ENCODE measurements around the gene CCNE1. TPM values are rescaled to one million over a fixed set of nuclear protein-coding genes. Genes with fewer than 3 reads are reported as not detected.
"Not testable (repeated sequence)": the region's sequence is repeated elsewhere in the genome, so short reads cannot be mapped to it uniquely, and the experiment has no call there.

CCNE1 gene
- total and polyA plus RNA-seq, 2 donors: 3.4 to 8.2 TPM

GRCh38 chr19:29784598-29785223, 27.1 kb upstream of the CCNE1 start:
- Histone ChIP-seq H3K27ac (ENCODE audit: low read depth in 1 of 2, low read length in 1 of 2) (no peak overlapping the region), H3K9me3 (ENCODE audit: control insufficient read depth in 2 of 2, insufficient read depth in 1 of 2, low read length in 1 of 2) (peaks cover 0 to 1% of the 10 kb centered on the region in 2 donors), H3K27me3 (ENCODE audit: control insufficient read depth in 2 of 2, insufficient read depth in 1 of 2, low read length in 1 of 2) (no peaks in the 10 kb centered on the region), H3K4me3 (ENCODE audit: low read length in 2 of 2) (no peak overlapping the region), H3K4me1 (ENCODE audit: control insufficient read depth in 2 of 2, insufficient read depth in 2 of 2, low read length in 2 of 2) (no peaks in the 10 kb centered on the region), H3K36me3 (ENCODE audit: control insufficient read depth in 2 of 2, insufficient read depth in 2 of 2, low read length in 1 of 2) (no peaks in the 10 kb centered on the region)
- DNase-seq (ENCODE audit: low read depth in 6 of 9, low spot score in 9 of 9): no peak
- 76% methylated on average over 1 of the region's 1 CpG for WGBS

GRCh38 chr19:29785360-29785759, 26.4 kb upstream of the CCNE1 start:
- Histone ChIP-seq H3K36me3 (ENCODE audit: control insufficient read depth in 2 of 2, insufficient read depth in 2 of 2, low read length in 1 of 2) (no peaks in the 10 kb centered on the region), H3K4me3 (ENCODE audit: low read length in 2 of 2) (no peak overlapping the region), H3K27me3 (ENCODE audit: control insufficient read depth in 2 of 2, insufficient read depth in 1 of 2, low read length in 1 of 2) (no peaks in the 10 kb centered on the region), H3K4me1 (ENCODE audit: control insufficient read depth in 2 of 2, insufficient read depth in 2 of 2, low read length in 2 of 2) (no peaks in the 10 kb centered on the region), H3K9me3 (ENCODE audit: control insufficient read depth in 2 of 2, insufficient read depth in 1 of 2, low read length in 1 of 2) (peaks cover 0 to 1% of the 10 kb centered on the region in 2 donors), H3K27ac (ENCODE audit: low read depth in 1 of 2, low read length in 1 of 2) (no peak overlapping the region)
- WGBS: 93% methylated on average over 5 of the region's 5 CpGs
- no peak for DNase-seq (ENCODE audit: low read depth in 6 of 9, low spot score in 9 of 9)

DNA sequence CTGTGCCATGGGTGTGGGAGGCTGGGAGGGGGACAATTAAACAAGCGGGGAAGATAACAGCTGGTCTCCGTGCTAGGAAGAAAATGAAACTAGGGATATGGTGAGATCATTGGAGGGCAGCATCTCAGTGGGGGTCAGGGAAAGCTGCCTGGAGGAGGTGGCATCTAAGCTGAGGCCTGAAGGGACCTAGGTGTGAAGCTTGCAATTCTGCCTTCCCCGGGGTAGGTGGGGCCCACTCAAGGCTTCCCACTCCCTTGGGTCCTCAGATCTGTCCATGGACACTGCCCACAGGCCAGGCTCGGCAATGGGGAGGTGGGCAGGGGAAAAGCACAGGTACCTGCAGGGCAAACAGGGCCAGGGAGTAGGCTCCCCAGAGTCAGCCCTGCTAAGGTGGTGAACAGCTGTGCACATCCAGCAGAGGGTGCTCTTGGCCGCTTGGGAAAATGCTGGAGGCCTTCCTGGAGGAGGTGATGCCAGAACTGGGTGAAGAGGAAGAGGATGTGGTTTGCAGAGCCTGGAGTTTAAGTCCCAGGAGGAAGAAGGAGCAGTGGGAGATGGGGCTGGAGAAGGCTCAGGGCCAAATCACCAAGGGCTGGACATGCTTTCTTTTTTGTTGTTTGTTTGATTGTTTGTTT, 25.7 kb upstream of the CCNE1 start:
- no peaks in the 10 kb centered on the region for H3K4me1 ChIP-seq (ENCODE audit: control insufficient read depth in 2 of 2, insufficient read depth in 2 of 2, low read length in 2 of 2)
- 92% methylated on average over 5 of the region's 5 CpGs for WGBS
- no peak overlapping the region for H3K4me3 ChIP-seq (ENCODE audit: low read length in 2 of 2)
- H3K36me3 ChIP-seq (ENCODE audit: control insufficient read depth in 2 of 2, insufficient read depth in 2 of 2, low read length in 1 of 2): no peaks in the 10 kb centered on the region
- H3K27ac ChIP-seq (ENCODE audit: low read depth in 1 of 2, low read length in 1 of 2): no peak overlapping the region
- peaks cover 0 to 1% of the 10 kb centered on the region in 2 donors for H3K9me3 ChIP-seq (ENCODE audit: control insufficient read depth in 2 of 2, insufficient read depth in 1 of 2, low read length in 1 of 2)
- no peaks in the 10 kb centered on the region for H3K27me3 ChIP-seq (ENCODE audit: control insufficient read depth in 2 of 2, insufficient read depth in 1 of 2, low read length in 1 of 2)
- no peak for DNase-seq (ENCODE audit: low read depth in 6 of 9, low spot score in 9 of 9)

DNA sequence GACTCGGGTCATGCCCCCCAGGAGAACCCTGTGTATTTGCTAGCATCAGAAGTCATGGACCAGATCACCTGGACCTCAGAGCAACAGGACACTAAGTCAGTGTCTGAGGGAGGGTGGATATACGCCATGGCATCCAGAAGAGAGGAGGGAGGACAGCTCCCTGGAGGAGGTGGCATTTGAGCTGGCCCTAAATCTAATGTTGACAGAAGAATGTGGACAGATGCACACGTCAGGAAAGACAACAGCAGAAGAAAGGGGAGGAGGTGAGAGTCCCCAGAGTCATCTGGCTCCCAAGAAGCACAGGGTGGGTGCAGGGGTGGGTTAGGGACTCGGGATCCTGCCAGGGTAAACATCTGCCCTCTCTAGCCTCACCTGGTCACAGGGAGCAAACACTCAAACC, 24.5 kb upstream of the CCNE1 start:
- no peak overlapping the region for H3K4me3 ChIP-seq (ENCODE audit: low read length in 2 of 2)
- WGBS: 88% methylated on average over 4 of the region's 4 CpGs
- H3K4me1 ChIP-seq (ENCODE audit: control insufficient read depth in 2 of 2, insufficient read depth in 2 of 2, low read length in 2 of 2): no peaks in the 10 kb centered on the region

DNA sequence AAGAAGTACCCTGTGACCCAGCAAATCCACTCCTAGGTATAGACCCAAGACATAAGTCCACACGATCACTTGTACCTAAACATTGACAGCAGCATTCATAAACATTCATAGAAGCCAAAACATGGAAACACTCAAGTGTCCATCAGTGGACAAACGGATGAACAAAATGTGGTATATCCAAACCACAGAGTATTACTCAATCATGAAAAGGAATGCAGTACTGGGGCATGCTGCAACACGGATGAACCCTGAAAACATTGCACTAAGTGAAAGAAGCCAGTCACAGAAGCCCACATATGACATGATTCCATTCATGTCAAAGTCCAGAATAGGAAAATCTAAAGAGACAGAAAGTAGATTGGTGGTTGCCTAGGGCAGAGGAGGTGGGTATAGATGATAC, 22.8 kb upstream of the CCNE1 start:
- Histone ChIP-seq H3K36me3 (ENCODE audit: control insufficient read depth in 2 of 2, insufficient read depth in 2 of 2, low read length in 1 of 2) (no peaks in the 10 kb centered on the region), H3K27me3 (ENCODE audit: control insufficient read depth in 2 of 2, insufficient read depth in 1 of 2, low read length in 1 of 2) (no peaks in the 10 kb centered on the region), H3K9me3 (ENCODE audit: control insufficient read depth in 2 of 2, insufficient read depth in 1 of 2, low read length in 1 of 2) (no peaks in the 10 kb centered on the region), H3K27ac (ENCODE audit: low read depth in 1 of 2, low read length in 1 of 2) (no peak overlapping the region), H3K4me3 (ENCODE audit: low read length in 2 of 2) (no peak overlapping the region), H3K4me1 (ENCODE audit: control insufficient read depth in 2 of 2, insufficient read depth in 2 of 2, low read length in 2 of 2) (no peaks in the 10 kb centered on the region)
- WGBS: 94% methylated on average over 3 of the region's 3 CpGs
- DNase-seq (ENCODE audit: low read depth in 6 of 9, low spot score in 9 of 9): no peak

More for the DNA sequence above, 24.5 kb upstream of the CCNE1 start:
- Histone ChIP-seq H3K36me3 (ENCODE audit: control insufficient read depth in 2 of 2, insufficient read depth in 2 of 2, low read length in 1 of 2) (no peaks in the 10 kb centered on the region), H3K27ac (ENCODE audit: low read depth in 1 of 2, low read length in 1 of 2) (no peak overlapping the region), H3K27me3 (ENCODE audit: control insufficient read depth in 2 of 2, insufficient read depth in 1 of 2, low read length in 1 of 2) (no peaks in the 10 kb centered on the region), H3K9me3 (ENCODE audit: control insufficient read depth in 2 of 2, insufficient read depth in 1 of 2, low read length in 1 of 2) (no peaks in the 10 kb centered on the region)
- DNase-seq (ENCODE audit: low read depth in 6 of 9, low spot score in 9 of 9): no peak

DNA sequence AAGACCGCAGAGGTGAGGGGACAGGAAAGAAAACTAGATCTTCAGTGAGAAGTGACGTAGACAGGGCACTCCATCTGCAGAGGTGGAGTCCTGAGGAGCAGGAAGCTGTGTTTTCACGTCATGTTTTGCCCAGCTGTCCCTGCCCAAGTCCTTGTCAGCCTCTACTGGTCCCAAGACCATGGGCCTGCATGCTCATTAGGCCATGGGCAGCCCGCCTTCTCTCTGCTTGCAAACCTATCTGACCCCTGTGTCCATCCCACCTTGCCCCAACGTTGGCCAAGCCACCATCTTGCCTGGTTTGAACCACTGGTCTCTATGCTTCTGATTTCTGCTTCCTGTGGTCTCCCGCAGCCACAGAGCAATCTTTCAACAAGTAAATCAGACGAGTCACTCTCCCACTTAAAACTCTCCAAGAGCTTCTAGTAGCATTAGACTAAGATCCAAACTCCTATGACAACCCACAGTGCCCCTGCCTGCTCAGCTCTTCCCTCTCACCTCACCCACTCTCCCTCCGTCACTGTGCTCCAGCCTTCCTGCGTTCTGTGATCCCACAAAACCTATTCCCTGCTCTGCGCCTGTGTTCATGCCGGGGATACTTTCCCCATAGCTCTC, 18.6 kb upstream of the CCNE1 start:
- no peaks in the 10 kb centered on the region for H3K27me3 ChIP-seq (ENCODE audit: control insufficient read depth in 2 of 2, insufficient read depth in 1 of 2, low read length in 1 of 2)
- 88% methylated on average over 11 of the region's 11 CpGs for WGBS
- H3K36me3 ChIP-seq (ENCODE audit: control insufficient read depth in 2 of 2, insufficient read depth in 2 of 2, low read length in 1 of 2): no peaks in the 10 kb centered on the region
- DNase-seq (ENCODE audit: low read depth in 6 of 9, low spot score in 9 of 9): no peak
- no peak overlapping the region for H3K27ac ChIP-seq (ENCODE audit: low read depth in 1 of 2, low read length in 1 of 2)
- H3K4me1 ChIP-seq (ENCODE audit: control insufficient read depth in 2 of 2, insufficient read depth in 2 of 2, low read length in 2 of 2): no peaks in the 10 kb centered on the region
- no peak overlapping the region for H3K4me3 ChIP-seq (ENCODE audit: low read length in 2 of 2)
- no peaks in the 10 kb centered on the region for H3K9me3 ChIP-seq (ENCODE audit: control insufficient read depth in 2 of 2, insufficient read depth in 1 of 2, low read length in 1 of 2)

GRCh38 chr19:29794490-29794889, 17.3 kb upstream of the CCNE1 start:
- not testable (repeated sequence) for H3K36me3 ChIP-seq (ENCODE audit: control insufficient read depth in 2 of 2, insufficient read depth in 2 of 2, low read length in 1 of 2); H3K27me3 ChIP-seq (ENCODE audit: control insufficient read depth in 2 of 2, insufficient read depth in 1 of 2, low read length in 1 of 2); H3K4me1 ChIP-seq (ENCODE audit: control insufficient read depth in 2 of 2, insufficient read depth in 2 of 2, low read length in 2 of 2); H3K27ac ChIP-seq (ENCODE audit: low read depth in 1 of 2, low read length in 1 of 2); H3K4me3 ChIP-seq (ENCODE audit: low read length in 2 of 2); DNase-seq (ENCODE audit: low read depth in 6 of 9, low spot score in 9 of 9); H3K9me3 ChIP-seq (ENCODE audit: control insufficient read depth in 2 of 2, insufficient read depth in 1 of 2, low read length in 1 of 2)
- WGBS: 95% methylated on average over 7 of the region's 7 CpGs

DNA sequence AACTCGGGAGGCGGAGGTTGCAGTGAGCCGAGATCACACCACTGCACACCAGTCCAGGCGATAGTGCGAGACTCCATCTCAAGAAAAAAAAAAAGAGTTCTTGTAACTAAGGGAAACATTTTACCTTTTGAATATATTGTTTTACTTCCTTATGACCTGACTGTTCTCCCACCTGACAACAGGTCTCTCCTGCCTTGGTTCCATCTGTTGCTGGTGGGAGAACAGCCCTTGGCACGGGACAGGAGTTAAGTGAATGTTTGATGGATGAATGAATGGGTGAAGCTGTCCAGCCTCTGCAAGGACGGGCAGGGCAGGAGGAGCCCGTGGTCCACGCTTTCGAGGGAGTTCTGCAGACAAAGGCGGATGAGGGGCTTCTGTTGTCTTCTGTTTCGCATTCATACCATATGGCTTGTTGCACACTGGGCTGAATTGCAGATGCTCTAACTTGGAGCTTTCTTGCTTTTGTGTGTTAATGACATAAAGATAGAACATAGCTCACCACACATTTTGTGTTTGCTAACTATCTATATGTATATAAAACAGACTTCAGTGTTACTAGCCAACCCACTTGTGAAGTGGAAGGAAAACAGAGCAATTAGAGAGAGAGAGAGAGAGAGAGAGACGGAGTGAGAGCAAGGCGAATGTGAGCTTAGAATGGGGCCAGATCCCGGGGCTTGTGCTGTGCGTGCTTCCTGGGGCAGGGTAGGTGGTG, 16.2 kb upstream of the CCNE1 start:
- 81% methylated on average over 16 of the region's 16 CpGs for WGBS
- Histone ChIP-seq H3K27ac (ENCODE audit: low read depth in 1 of 2, low read length in 1 of 2) (no peak overlapping the region), H3K9me3 (ENCODE audit: control insufficient read depth in 2 of 2, insufficient read depth in 1 of 2, low read length in 1 of 2) (no peaks in the 10 kb centered on the region), H3K36me3 (ENCODE audit: control insufficient read depth in 2 of 2, insufficient read depth in 2 of 2, low read length in 1 of 2) (no peaks in the 10 kb centered on the region), H3K27me3 (ENCODE audit: control insufficient read depth in 2 of 2, insufficient read depth in 1 of 2, low read length in 1 of 2) (no peaks in the 10 kb centered on the region), H3K4me3 (ENCODE audit: low read length in 2 of 2) (no peak overlapping the region), H3K4me1 (ENCODE audit: control insufficient read depth in 2 of 2, insufficient read depth in 2 of 2, low read length in 2 of 2) (no peaks in the 10 kb centered on the region)
- no peak for DNase-seq (ENCODE audit: low read depth in 6 of 9, low spot score in 9 of 9)

- no peaks in the 10 kb centered on the region for H3K36me3 ChIP-seq (ENCODE audit: control insufficient read depth in 2 of 2, insufficient read depth in 2 of 2, low read length in 1 of 2)
- H3K9me3 ChIP-seq (ENCODE audit: control insufficient read depth in 2 of 2, insufficient read depth in 1 of 2, low read length in 1 of 2): no peaks in the 10 kb centered on the region
- WGBS: 32% methylated on average over 9 of the region's 9 CpGs
- no peaks in the 10 kb centered on the region for H3K4me1 ChIP-seq (ENCODE audit: control insufficient read depth in 2 of 2, insufficient read depth in 2 of 2, low read length in 2 of 2)
- H3K4me3 ChIP-seq (ENCODE audit: low read length in 2 of 2): no peak overlapping the region
- H3K27ac ChIP-seq (ENCODE audit: low read depth in 1 of 2, low read length in 1 of 2): no peak overlapping the region
- H3K27me3 ChIP-seq (ENCODE audit: control insufficient read depth in 2 of 2, insufficient read depth in 1 of 2, low read length in 1 of 2): no peaks in the 10 kb centered on the region
- no peak for DNase-seq (ENCODE audit: low read depth in 6 of 9, low spot score in 9 of 9)
Measured at GRCh38 chr19:29796173-29796573, 15.6 kb upstream of the CCNE1 start.
